HG03432 (cell line): ENCODE measurements around the gene REELD1.

Experiments used
- ATAC-seq: cut with Tn5 transposase; IDR thresholded peaks from one replicate; pipeline ENCODE4 v1.9.1; 2021; ENCODE audit warnings: mild to moderate bottlenecking, moderate library complexity; ENCODE audit not compliant: unreplicated experiment

REELD1 gene

GRCh38 chr4:146214238-146214637 is at the start of gene REELD1:
TSS of gene REELD1 (plus strand) at chr4:146214538. CDS start at chr4:146216953, 2,415 bp downstream.
- ATAC-seq, result no peak

DNA sequence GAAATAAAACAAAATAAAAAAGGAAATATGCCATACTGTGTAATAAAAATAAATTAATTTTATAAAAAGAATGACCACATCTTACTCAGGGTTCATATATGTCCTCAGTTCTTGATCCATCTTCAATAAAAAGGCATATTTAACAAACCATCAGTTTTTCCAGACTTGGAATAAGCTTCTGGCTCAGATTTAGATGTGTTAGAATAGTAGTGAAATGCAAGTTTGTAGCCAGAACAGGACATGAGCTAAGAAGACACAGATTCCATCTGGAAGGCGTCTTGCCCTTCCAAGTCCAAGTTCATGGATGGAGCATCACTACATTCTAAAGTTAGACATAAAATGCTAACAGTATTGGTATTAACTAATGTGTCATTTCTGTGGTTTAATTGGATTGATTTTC is 49.1 kb upstream of the REELD1 start:
- ATAC-seq, result no peak

DNA sequence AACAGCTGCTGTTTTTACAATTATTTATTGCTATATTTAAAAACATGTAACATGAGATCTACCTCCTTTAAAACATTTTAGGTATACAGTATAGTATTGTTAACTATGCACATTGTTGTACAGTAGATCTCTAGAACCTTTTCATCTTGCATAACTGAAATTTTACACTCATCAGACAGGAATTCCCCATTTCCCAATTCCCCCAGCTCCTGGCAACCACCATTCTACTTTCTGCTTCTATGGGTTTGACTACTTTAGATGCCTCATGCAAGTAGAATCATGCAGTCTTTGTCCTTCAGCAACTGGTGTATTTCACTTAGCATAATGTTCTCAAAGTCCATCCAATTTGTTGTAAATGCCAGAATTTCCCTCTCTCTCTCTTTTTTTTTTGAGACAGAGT is 48.5 kb upstream of the REELD1 start:
- no peak for ATAC-seq

GRCh38 chr4:146170149-146170548 is 44.2 kb upstream of the REELD1 start:
- no peak for ATAC-seq

DNA sequence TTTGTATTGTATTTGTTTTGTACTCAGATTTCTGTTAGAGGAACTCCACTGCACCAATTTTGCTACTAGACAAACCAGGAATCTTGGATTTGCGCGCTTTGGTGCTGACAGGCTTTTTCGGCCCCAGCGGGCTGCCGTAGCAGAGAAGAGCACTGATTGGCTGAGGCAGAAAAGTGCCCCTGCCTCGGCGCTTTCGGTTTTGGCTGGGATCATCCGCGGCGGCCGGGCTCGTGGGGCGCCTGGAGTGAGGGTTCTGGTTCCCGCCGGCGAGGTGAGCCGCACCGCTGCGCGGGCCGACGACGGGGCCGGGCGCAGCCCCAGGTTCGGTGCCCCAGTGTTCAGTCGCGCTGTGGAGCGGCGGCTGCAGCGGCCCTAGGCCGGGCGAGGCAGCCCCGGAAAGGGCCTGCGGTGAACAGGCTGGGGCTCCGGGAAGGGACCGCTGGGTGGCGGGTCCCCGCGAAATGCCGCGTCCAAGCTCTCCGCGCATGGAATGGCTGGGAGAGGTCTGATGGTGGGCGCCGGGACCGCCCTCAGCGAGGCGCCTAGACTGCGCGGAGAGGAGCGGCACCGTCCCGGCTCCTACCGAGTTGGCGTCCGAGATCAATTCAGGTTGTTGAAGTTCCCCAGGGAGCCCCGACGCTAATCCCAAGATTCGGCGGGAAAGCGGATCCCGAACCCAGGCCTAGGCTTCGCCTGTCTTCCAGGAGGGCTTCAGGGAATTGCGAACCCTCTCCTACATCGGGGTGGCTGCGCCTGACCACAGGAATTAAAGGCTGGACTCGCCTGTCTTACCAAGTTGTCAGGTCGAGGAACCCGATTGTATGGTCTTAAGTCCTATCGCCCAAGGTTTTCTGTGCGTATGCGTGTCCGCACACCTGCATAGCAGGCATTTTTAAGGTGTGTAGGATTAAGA is 38.5 kb upstream of the REELD1 start, which contains the start of gene LSM6:
TSS of gene LSM6 (plus strand) at position 178 of the 913 bp plus-strand sequence. CDS start 7,204 bp downstream, outside the sequence.
- ATAC-seq, result peak; percentile 96

DNA sequence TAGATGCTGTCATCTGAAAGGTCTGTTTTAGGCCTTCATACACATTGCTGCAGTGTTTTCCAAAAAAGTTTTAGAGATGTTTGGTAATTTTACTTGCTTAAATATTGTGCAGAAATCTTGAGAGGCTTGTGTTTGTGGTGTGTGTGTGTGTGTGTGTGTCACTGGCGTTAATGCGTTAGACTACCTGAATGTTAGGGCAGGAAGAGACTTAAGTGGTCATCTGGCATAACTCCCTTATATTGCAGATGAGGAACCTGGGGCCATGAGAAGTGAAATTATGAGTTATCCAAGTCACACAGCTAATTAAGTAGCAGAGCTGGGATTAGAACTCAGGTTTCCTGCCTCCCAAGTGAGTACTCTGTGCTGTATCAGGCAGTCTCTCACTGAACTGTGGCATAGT is 37.4 kb upstream of the REELD1 start:
- no peak for ATAC-seq

- ATAC-seq, result no peak
Measured at GRCh38 chr4:146178126-146178525, 36.2 kb upstream of the REELD1 start.

DNA sequence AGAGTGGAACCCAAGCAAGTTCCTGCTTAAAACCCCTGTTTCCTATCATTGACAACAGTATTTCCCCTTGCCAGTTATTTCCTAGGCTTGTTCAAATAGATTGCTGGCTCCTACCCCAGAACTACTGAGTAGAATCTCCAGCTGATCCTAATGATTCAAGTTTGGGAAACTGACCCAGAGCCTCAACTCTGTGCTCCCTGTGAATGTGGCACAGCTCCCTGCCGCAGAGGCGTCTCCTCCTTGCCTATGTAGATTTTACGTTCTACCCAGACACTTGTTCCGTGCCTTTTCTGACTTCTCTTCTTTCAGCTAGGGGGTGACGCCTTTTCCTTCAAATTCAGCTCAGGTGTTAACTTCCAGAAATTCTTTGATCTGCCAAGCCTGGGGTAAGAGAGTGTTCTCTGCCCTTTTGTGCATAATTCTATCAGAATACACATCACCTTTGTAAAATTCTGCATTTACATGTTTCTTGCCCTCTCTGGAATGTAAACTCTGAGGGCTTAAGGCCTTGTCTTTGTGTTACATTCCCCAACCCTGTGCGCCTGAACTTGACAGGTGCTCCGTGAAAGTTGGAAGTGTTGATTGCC is 34.5 kb upstream of the REELD1 start:
- ATAC-seq, result no peak

- ATAC-seq, result no peak
Measured at GRCh38 chr4:146182443-146182842, 31.9 kb upstream of the REELD1 start.

DNA sequence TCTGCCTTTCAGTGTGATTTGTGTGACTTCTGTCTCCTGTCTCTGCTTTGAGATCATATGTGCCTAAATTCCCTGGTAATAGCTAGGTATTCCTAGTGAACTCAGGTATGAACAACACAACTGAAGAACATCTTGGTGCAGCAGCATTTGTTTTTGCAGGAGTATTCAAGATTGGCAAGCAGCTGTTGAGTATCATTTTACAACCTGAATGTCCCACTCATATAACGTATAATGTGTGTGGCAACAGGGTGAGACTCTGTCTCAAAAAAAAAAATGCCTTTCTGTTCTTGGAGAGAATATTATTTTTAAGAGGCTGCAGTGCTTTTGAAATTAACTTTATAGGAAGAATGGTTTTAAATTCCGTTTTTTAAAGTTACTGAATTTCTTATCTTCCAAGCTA is 31.1 kb upstream of the REELD1 start:
- ATAC-seq, result no peak

DNA sequence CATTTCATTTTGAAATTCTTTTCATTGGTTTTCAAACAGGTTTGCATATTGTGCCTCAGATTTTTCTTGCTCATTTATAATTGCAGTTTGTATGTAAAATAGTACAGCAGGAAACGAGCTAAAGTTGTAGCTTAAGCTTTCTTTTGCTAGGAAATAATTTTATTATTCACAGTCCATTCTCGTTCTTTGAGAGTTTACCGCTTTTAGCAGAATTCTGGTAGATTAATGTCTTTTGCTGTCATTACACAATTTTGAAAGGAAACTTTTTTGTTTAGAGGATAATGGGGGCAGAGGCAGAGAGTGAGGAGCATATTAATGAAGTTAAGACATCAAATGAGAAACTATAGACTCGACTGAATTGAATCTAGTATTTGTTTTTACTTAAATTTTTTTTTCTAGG is 28.3 kb upstream of the REELD1 start:
- ATAC-seq, result no peak

GRCh38 chr4:146186596-146186995 is 27.7 kb upstream of the REELD1 start:
- no peak for ATAC-seq

GRCh38 chr4:146190456-146190855 is 23.9 kb upstream of the REELD1 start:
- ATAC-seq, result no peak

DNA sequence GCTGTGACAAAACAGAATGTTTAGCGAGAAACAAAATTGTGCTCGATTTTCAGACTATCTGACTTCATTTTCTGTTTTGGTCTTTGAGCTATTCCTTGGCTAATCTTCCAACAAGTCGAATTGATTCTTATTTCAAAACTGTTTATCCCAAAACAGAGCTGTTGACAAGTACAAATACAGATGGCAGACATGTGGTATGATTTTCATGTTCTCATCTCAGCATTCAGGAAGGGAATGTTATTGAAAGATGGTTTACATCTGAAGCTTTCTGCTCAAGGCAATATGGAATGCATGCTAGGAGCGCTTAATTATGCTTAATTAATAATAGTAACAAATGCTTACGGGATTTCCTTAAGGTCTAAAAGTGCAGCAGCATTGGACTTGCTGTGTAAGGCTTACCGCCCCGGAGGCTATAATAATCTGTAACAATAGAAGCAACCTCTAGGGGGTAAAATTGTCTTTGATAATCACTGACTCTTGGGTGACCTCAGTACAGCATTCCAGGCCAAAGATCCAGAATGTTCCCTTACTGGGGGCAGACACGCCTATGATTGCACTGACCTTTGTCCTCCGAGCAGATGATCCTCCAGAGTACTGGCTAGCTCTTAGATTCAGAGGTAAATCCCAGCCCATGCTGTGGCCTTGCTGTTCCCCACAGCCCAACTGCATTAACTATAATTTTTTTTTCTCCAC is 22.4 kb upstream of the REELD1 start:
- ATAC-seq, result no peak

DNA sequence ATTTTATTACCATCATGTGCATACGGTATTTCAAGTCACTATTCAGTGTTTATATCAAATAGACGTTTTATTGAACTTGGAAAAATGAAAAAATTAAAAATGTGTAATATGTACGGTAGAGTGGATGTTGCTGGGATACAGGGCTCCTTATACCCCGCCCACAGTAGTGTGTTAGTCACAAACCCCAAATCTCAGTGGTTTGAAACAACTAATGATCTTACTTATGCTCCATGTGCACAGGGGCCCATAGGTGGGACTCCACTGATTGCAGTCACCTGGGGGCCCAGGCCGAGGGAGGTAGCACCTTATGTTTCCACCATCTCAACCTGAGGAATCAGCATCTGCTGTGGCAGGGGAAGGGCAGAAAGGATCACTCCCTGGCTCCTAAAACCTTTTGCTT is 20.7 kb upstream of the REELD1 start:
- ATAC-seq, result no peak

- no peak for ATAC-seq
Measured at GRCh38 chr4:146194212-146194611, 20.1 kb upstream of the REELD1 start.

- ATAC-seq, result no peak
Measured at GRCh38 chr4:146202665-146203064, 11.7 kb upstream of the REELD1 start.

DNA sequence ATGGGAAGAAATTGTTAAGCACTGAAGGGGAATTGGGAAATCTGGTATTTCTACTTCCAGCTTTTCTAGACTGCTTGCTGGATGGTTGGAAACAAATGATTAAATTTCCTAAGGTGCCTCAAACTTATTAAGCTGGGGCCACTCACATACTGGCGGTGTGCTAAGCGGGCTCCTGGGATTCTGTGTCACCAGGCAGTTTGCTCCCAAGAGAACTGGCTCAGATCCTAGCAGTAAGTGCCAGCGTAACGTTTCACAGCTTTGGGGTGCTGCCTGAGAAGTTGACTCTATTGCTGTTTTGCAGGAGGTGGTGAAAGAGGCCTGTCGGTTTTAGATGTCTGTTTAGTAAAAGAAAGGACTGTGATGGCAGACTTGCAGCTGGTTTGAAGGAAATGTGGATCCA is 6.9 kb upstream of the REELD1 start:
- ATAC-seq, result no peak

GRCh38 chr4:146210890-146211289 is 3.4 kb upstream of the REELD1 start:
- ATAC-seq, result no peak

- ATAC-seq, result no peak
Measured at GRCh38 chr4:146211440-146211839, 2.9 kb upstream of the REELD1 start.

GRCh38 chr4:146212781-146213180 is 1.6 kb upstream of the REELD1 start:
- ATAC-seq, result no peak

DNA sequence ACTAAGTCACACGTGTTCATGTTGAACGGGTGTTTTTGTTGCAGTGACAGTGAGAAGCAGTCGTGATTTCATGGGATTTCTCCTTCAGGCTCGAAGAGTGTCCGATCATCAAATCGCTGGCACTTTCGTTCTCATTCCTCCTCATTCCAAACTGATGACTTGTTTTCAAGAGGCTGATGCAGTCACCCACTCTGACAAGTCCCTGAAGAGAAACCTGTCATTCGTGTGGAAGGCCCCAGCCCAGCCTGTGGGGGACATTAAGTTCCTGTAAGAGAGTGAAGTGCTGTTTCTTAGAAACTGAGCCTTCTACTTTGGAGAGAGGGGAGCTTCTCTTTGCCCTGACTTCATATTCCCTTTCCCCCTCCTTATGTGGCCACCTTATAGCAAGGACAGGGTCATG is 8.0 kb downstream of the REELD1 start:
- no peak for ATAC-seq
